ENCODE measurements around the gene SLC19A2. TPM values are rescaled to one million over a fixed set of nuclear protein-coding genes. Genes with fewer than 3 reads are reported as not detected.

SLC19A2 gene
- total and polyA plus RNA-seq, 2 donors (not counting 3 experiments of a cell fraction or from before 2014, with no cell fraction given): 5.2 to 5.4 TPM

- Histone ChIP-seq H2AFZ (ENCODE audit: low read depth, low read length) (no peak overlapping the region), H3K4me3 (replicated peaks in 1 of 3; ENCODE audit: insufficient read depth in 1 of 3, low read depth in 1 of 3, low read length in 3 of 3) (no peak overlapping the region), H3K79me2 (ENCODE audit: control insufficient read depth, insufficient read depth, low read length) (peaks cover 20% of the 10 kb centered on the region), H3K9me1 (replicated peaks; ENCODE audit: control insufficient read depth, extremely low read depth, insufficient read depth, low read length) (no peaks in the 10 kb centered on the region), H3K9me3 (replicated peaks; ENCODE audit: control insufficient read depth, insufficient read depth, low read length) (no peaks in the 10 kb centered on the region), H3K9ac (replicated peaks; ENCODE audit: extremely low read depth, insufficient read depth, low read length) (no peak overlapping the region), H3K4me1 (ENCODE audit: control insufficient read depth, extremely low read depth, insufficient read depth, low read length) (peaks cover 31% of the 10 kb centered on the region), H3K36me3 (ENCODE audit: control insufficient read depth in 2 of 2, extremely low read depth in 1 of 2, insufficient read depth in 2 of 2, low read length in 2 of 2) (no peaks in the 10 kb centered on the region), H3K27me3 (ENCODE audit: control insufficient read depth in 2 of 2, insufficient read depth in 2 of 2, low read length in 2 of 2) (no peaks in the 10 kb centered on the region), H3K4me2 (ENCODE audit: insufficient read depth, low read length) (no peak overlapping the region), H4K20me1 (replicated peaks; ENCODE audit: control insufficient read depth, extremely low read depth, insufficient read depth, low read length) (no peaks in the 10 kb centered on the region), H3K27ac (ENCODE audit: insufficient read depth, low read depth, low read length) (no peak overlapping the region)
- dilution Hi-C loops (cut with MboI; ENCODE audit: extremely low pct_ligation_motif_present, low sequenced_read_pairs) (no loop called here), intact Hi-C loops (cut with micrococcal nuclease) (no loop called here)
- DNase-seq (ENCODE audit: low read depth, low spot score) (no peak), FAIRE-seq (no peak)
- ChIA-PET POLR2A (no interaction called here), CTCF (no interaction called here)
- no TSS peak for BruUV-seq (replicated peaks)
- TF ChIP-seq CTCF (IDR thresholded peaks at IDR 0.05; ENCODE audit: extremely low read depth in 1 of 2, insufficient read depth in 1 of 2, low read depth in 1 of 2, low read length in 2 of 2) (no peak), FOS (IDR thresholded peaks at IDR 0.05; ENCODE audit: borderline replicate concordance, insufficient read depth, low read length) (no peak), POLR2A (IDR thresholded peaks at IDR 0.05; ENCODE audit: low read depth, low read length) (no peak), GATA2 (IDR thresholded peaks at IDR 0.05; ENCODE audit: insufficient read depth, insufficient read length, low read depth, low read length) (no peak), MYC (IDR thresholded peaks at IDR 0.05; ENCODE audit: low read depth, low read length) (no peak), EZH2 (IDR thresholded peaks at IDR 0.05; ENCODE audit: borderline replicate concordance, low read depth, low read length, severe bottlenecking) (no peak), POLR2AphosphoS5 (IDR thresholded peaks at IDR 0.05; ENCODE audit: insufficient read depth, low read depth, low read length) (no peak), JUN (IDR thresholded peaks at IDR 0.05; ENCODE audit: borderline replicate concordance, insufficient read depth, insufficient read length, low read depth) (no peak), MAX (IDR thresholded peaks at IDR 0.05; ENCODE audit: insufficient read depth, insufficient read length) (no peak)
Measured at GRCh38 chr1:169488157-169488556, 2.4 kb upstream of the SLC19A2 start.

Data from endothelial cell of umbilical vein (primary cell).